ENCODE measurements around the gene MINDY2. TPM values are rescaled to one million over a fixed set of nuclear protein-coding genes. Genes with fewer than 3 reads are reported as not detected.

The MINDY2 gene
- total and polyA plus RNA-seq, 4 donors, result 1.5 to 7.0 (median 5.1) TPM

DNA sequence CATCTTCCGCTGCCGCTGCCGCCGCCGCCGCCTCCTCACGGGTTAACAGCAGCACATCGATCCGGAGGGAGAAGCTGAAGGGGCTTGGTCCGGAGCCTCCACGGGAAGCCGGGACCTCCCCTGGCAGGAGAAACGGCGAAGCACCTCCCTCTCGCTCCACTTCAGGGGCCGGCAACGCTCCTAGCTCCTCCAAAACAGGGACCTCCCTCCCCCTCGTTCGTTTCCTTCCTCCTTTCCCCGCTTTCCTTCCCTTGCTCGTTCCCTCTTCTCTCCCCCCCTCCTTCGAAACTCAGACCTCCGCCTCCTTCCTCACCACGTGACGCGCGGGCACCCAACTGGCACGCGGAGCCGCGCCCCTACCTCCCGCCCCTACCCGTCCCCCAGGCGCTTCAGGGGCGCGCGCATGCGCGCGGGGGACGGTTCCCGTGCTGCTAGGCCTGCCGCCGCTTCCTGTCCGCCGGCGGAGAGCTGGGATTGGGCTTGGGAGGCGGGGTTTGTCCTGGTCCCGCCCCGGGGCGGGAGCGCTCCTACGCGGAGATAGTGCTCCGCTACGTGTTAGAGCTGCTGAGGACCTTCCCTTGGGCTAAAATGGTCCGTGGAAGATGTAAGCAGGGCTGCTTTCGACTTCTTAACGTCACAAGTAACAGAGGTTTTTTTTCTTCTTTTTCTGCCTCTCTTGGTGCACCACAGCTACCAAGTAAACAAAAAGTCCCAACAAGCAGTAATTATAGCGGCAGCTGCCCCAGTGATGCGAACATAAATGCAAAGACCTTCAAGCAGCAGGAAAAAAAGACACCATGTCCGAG lies 21.4 kb upstream of the MINDY2 start, which contains the start of gene ADAM10 (continued):
- TF ChIP-seq, protein P1, sequence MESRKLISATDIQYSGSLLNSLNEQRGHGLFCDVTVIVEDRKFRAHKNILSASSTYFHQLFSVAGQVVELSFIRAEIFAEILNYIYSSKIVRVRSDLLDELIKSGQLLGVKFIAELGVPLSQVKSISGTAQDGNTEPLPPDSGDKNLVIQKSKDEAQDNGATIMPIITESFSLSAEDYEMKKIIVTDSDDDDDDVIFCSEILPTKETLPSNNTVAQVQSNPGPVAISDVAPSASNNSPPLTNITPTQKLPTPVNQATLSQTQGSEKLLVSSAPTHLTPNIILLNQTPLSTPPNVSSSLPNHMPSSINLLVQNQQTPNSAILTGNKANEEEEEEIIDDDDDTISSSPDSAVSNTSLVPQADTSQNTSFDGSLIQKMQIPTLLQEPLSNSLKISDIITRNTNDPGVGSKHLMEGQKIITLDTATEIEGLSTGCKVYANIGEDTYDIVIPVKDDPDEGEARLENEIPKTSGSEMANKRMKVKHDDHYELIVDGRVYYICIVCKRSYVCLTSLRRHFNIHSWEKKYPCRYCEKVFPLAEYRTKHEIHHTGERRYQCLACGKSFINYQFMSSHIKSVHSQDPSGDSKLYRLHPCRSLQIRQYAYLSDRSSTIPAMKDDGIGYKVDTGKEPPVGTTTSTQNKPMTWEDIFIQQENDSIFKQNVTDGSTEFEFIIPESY (IDR thresholded peaks at IDR 0.05), result no peak
- no peak for TF ChIP-seq FOXA2 (IDR thresholded peaks at IDR 0.05)
- TF ChIP-seq, protein P2, sequence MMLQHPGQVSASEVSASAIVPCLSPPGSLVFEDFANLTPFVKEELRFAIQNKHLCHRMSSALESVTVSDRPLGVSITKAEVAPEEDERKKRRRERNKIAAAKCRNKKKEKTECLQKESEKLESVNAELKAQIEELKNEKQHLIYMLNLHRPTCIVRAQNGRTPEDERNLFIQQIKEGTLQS (IDR thresholded peaks at IDR 0.05), result no peak

DNA sequence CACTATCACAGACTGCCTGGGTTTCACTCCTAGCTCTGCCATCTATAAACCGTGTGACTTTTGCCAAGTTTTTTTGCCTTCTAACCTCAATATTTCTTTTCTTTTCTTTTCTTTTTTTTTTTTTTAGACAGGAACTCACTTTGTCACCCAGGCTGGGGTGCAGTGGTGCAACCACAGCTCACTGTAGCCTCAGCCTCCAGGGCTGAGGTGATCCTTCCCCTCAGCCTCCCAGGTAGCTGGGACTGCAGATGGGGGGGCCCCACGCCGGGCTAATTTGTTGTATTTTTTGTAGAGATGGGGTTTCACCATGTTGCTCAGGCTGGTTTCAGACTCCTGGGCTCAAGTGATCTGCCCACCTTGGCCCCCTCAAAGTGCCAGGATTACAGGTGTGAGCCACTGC lies 18.4 kb upstream of the MINDY2 start:
- Histone ChIP-seq H3K4me3 (ENCODE audit: low read depth in 1 of 3, low read length in 3 of 3) (no peak overlapping the region), H3K9me3 (ENCODE audit: control insufficient read depth in 4 of 4, low read length in 3 of 4) (no peaks in the 10 kb centered on the region), H3K27me3 (ENCODE audit: control insufficient read depth in 4 of 4, insufficient read depth in 4 of 4, low read length in 3 of 4) (no peaks in the 10 kb centered on the region), H3K4me1 (ENCODE audit: control insufficient read depth in 4 of 4, insufficient read depth in 4 of 4, low read length in 3 of 4) (peaks cover 0 to 10% (median under 1%) of the 10 kb centered on the region in 4 donors), H3K9ac (ENCODE audit: low read depth in 1 of 2, low read length in 2 of 2) (no peak overlapping the region), H3K36me3 (ENCODE audit: control insufficient read depth in 4 of 4, insufficient read depth in 3 of 4, low read depth in 1 of 4, low read length in 3 of 4) (no peaks in the 10 kb centered on the region), H3K27ac (ENCODE audit: low read depth in 1 of 2, low read length in 2 of 2) (no peak overlapping the region)
- no peak for TF ChIP-seq HNF4A (conservative IDR thresholded peaks at IDR 0.05)
- no peak for TF ChIP-seq TAF1 (conservative IDR thresholded peaks at IDR 0.05)
- no peak for DNase-seq (ENCODE audit: low spot score)
- 86% methylated on average over 3 of the region's 3 CpGs for WGBS

DNA sequence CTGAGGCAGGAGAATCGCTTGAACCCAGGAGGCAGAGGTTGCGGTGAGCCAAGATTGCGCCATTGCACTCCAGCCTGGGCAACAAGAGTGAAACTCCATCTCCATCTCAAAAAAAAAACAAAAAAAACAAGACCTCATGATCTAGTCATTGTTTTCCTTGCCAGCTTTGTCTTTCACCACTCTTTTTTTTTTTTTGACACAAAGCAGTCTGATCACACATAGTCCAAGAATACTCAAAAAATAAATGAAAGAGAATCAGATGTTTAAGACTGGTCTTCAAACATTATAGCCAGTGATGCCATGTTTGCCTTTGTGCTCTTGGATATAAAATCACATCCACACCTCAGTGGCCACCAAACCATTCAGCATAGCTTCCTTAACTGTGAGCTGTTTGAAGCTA lies 15.8 kb upstream of the MINDY2 start:
- TF ChIP-seq RAD21 (IDR thresholded peaks at IDR 0.05) (no peak), JUND (IDR thresholded peaks at IDR 0.05) (no peak), SP1 (IDR thresholded peaks at IDR 0.05) (no peak), RXRA (IDR thresholded peaks at IDR 0.05) (no peak), HNF4A (conservative IDR thresholded peaks at IDR 0.05) (no peak), TAF1 (conservative IDR thresholded peaks at IDR 0.05) (no peak), EGR1 (IDR thresholded peaks at IDR 0.05; ENCODE audit: low read depth in 2 of 2) (no peak), GABPA (IDR thresholded peaks at IDR 0.05 in 1 of 2, conservative IDR thresholded peaks at IDR 0.05 in 1 of 2) (no peak), FOXA2 (IDR thresholded peaks at IDR 0.05) (no peak), FOXA1 (IDR thresholded peaks at IDR 0.05) (no peak)
- TF ChIP-seq, protein P3, sequence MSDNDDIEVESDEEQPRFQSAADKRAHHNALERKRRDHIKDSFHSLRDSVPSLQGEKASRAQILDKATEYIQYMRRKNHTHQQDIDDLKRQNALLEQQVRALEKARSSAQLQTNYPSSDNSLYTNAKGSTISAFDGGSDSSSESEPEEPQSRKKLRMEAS (IDR thresholded peaks at IDR 0.05), result no peak
- TF ChIP-seq, protein P2 (IDR thresholded peaks at IDR 0.05), result no peak
- TF ChIP-seq, protein P1 (IDR thresholded peaks at IDR 0.05), result no peak
- Histone ChIP-seq H3K36me3 (ENCODE audit: control insufficient read depth in 4 of 4, insufficient read depth in 3 of 4, low read depth in 1 of 4, low read length in 3 of 4) (no peaks in the 10 kb centered on the region), H3K27me3 (ENCODE audit: control insufficient read depth in 4 of 4, insufficient read depth in 4 of 4, low read length in 3 of 4) (no peaks in the 10 kb centered on the region), H3K4me1 (ENCODE audit: control insufficient read depth in 4 of 4, insufficient read depth in 4 of 4, low read length in 3 of 4) (peaks cover 1 to 5% (median 4%) of the 10 kb centered on the region in 4 donors), H3K27ac (ENCODE audit: low read depth in 1 of 2, low read length in 2 of 2) (no peak overlapping the region), H3K9me3 (ENCODE audit: control insufficient read depth in 4 of 4, low read length in 3 of 4) (no peaks in the 10 kb centered on the region), H3K9ac (ENCODE audit: low read depth in 1 of 2, low read length in 2 of 2) (no peak overlapping the region), H3K4me3 (ENCODE audit: low read depth in 1 of 3, low read length in 3 of 3) (no peak overlapping the region)
- WGBS, result 94% methylated on average over 3 of the region's 3 CpGs
- DNase-seq (ENCODE audit: low spot score), result no peak

All from liver (tissue), 9 donors.